Neural progenitor cell (in vitro differentiated cells): ENCODE results near the gene YTHDF1. TPM values are rescaled to one million over a fixed set of nuclear protein-coding genes. Genes with fewer than 3 reads are reported as not detected.

Experiments
- DNase-seq: peaks from one replicate; pipeline ENCODE4 v3.0.0-alpha.2; 2016; ENCODE audit warnings: low spot score
- H2AFZ ChIP-seq: fragments of 200-600 bp; sonication (generic); replicated peaks from 2 replicates; pipeline ENCODE4 v1.6.1; 2016; ENCODE audit warnings: antibody characterized with exemption
- H3F3A ChIP-seq: fragments of 200-600 bp; sonication (generic); 2 replicates; pipeline ENCODE4 v1.6.1; 2016; ENCODE audit warnings: antibody characterized with exemption, low read depth
- H3K27ac ChIP-seq: fragments of 200-600 bp; sonication (generic); 2 replicates; pipeline ENCODE4 v1.5.1; 2016; ENCODE audit warnings: mild to moderate bottlenecking
- H3K27me3 ChIP-seq: fragments of 200-600 bp; sonication (generic); 2 replicates; pipeline ENCODE4 v1.6.1; 2016; ENCODE audit warnings: mild to moderate bottlenecking, moderate library complexity
- H3K36me3 ChIP-seq: fragments of 200-600 bp; sonication (generic); 2 replicates; pipeline ENCODE4 v1.5.1; 2016
- H3K4me1 ChIP-seq: fragments of 200-600 bp; sonication (generic); 2 replicates; pipeline ENCODE4 v1.6.1; 2016; ENCODE audit warnings: mixed run types
- H3K4me2 ChIP-seq: fragments of 200-600 bp; sonication (generic); 2 replicates; pipeline ENCODE4 v1.6.1; 2016
- H3K4me3 ChIP-seq: fragments of 200-600 bp; sonication (generic); 2 replicates; pipeline ENCODE4 v1.5.1; 2016
- H3K79me2 ChIP-seq: fragments of 200-600 bp; sonication (generic); 2 replicates; pipeline ENCODE4 v1.6.1; 2016; ENCODE audit warnings: low read depth
- H3K9ac ChIP-seq: fragments of 200-600 bp; sonication (generic); 2 replicates; pipeline ENCODE4 v1.6.1; 2016
- H3K9me3 ChIP-seq: fragments of 200-600 bp; sonication (generic); 2 replicates; pipeline ENCODE4 v1.5.1; 2016; ENCODE audit warnings: low read depth
- H4K20me1 ChIP-seq: fragments of 200-600 bp; sonication (generic); 2 replicates; pipeline ENCODE4 v1.6.1; 2016; ENCODE audit warnings: low read depth
- H3K27ac Mint-ChIP-seq: 3 replicates; pipeline ENCODE4 v1.8.0; 2021; ENCODE audit warnings: mixed read lengths
- H3K27me3 Mint-ChIP-seq: 2 replicates; pipeline ENCODE4 v1.8.0; 2022; ENCODE audit warnings: low read depth, mild to moderate bottlenecking, inconsistent platforms, moderate library complexity, mixed read lengths; ENCODE audit not compliant: insufficient read depth
- H3K36me3 Mint-ChIP-seq: 3 replicates; pipeline ENCODE4 v1.8.0; 2021; ENCODE audit warnings: mixed read lengths
- H3K4me1 Mint-ChIP-seq: 3 replicates; pipeline ENCODE4 v1.8.0; 2021; ENCODE audit warnings: mixed read lengths
- H3K4me3 Mint-ChIP-seq: 3 replicates; pipeline ENCODE4 v1.8.0; 2021; ENCODE audit warnings: mild to moderate bottlenecking, moderate library complexity, mixed read lengths
- H3K9me3 Mint-ChIP-seq: 3 replicates; pipeline ENCODE4 v1.8.0; 2020; ENCODE audit warnings: mixed read lengths
- CTCF ChIP-seq: fragments of 200-600 bp; sonication (generic); IDR thresholded peaks from 2 replicates; pipeline ENCODE4 v1.5.1; 2017; ENCODE audit warnings: antibody characterized with exemption, mild to moderate bottlenecking
- EZH2 ChIP-seq: fragments of 200-600 bp; sonication (generic); IDR thresholded peaks from 2 replicates; pipeline ENCODE4 v1.6.1; 2017; ENCODE audit warnings: antibody characterized with exemption, mild to moderate bottlenecking, moderate library complexity
- EZH2phosphoT487 ChIP-seq: fragments of 200-600 bp; sonication (generic); IDR thresholded peaks from 2 replicates; pipeline ENCODE4 v1.6.1; 2017; ENCODE audit warnings: antibody characterized with exemption
- total RNA-seq: library from RNA; depleted of rRNA; stranded (reverse); fragments of >200 nt; gene quantifications from 2 replicates; pipeline ENCODE4 v1.2.3, GENCODE V29; 2015; ENCODE audit warnings: low replicate concordance

The YTHDF1 gene
- total RNA-seq, 1 donor from 2014 or later, result 28.1 TPM

GRCh38 chr20:63177785-63178445 is 38.0 kb downstream of the YTHDF1 start:
- H3K36me3 Mint-ChIP-seq, result no peaks in the 10 kb centered on the region
- peaks cover 55% of the 10 kb centered on the region for H3K4me1 ChIP-seq
- H3K4me3 Mint-ChIP-seq, result peak overlapping the region; percentile 92
- no peaks in the 10 kb centered on the region for H3K9me3 Mint-ChIP-seq
- H3K27ac ChIP-seq, result no peak overlapping the region
- H3K9me3 ChIP-seq, result no peaks in the 10 kb centered on the region
- no peaks in the 10 kb centered on the region for H3K36me3 ChIP-seq
- H3K4me1 Mint-ChIP-seq, result peaks cover 45% of the 10 kb centered on the region
- H3K27me3 ChIP-seq, result peaks cover 68% of the 10 kb centered on the region
- TF ChIP-seq EZH2phosphoT487 (peak; percentile 51), CTCF (no peak), EZH2 (peak; percentile 59)
- H3K27ac Mint-ChIP-seq, result peak overlapping the region; percentile 79
- peak; percentile 56 for DNase-seq
- peaks cover 64% of the 10 kb centered on the region for H4K20me1 ChIP-seq
- no peak overlapping the region for H3K9ac ChIP-seq
- H3F3A ChIP-seq, result peaks cover 62% of the 10 kb centered on the region
- H3K4me2 ChIP-seq, result peak overlapping the region; percentile 99
- peak overlapping the region; percentile 49 for H3K4me3 ChIP-seq
- peak overlapping the region; percentile 4 for H2AFZ ChIP-seq
- H3K79me2 ChIP-seq, result no peaks in the 10 kb centered on the region
- H3K27me3 Mint-ChIP-seq, result peaks cover 13% of the 10 kb centered on the region

- Mint-ChIP-seq H3K27me3 (peaks cover 17% of the 10 kb centered on the region), H3K27ac (no peak overlapping the region), H3K4me1 (peaks cover 43% of the 10 kb centered on the region), H3K4me3 (peak overlapping the region; percentile 92), H3K9me3 (no peaks in the 10 kb centered on the region), H3K36me3 (no peaks in the 10 kb centered on the region)
- H3K27me3 ChIP-seq, result peaks cover 73% of the 10 kb centered on the region
- H3K4me1 ChIP-seq, result peaks cover 56% of the 10 kb centered on the region
- H3K9ac ChIP-seq, result no peak overlapping the region
- peaks cover 60% of the 10 kb centered on the region for H4K20me1 ChIP-seq
- no peaks in the 10 kb centered on the region for H3K36me3 ChIP-seq
- H3F3A ChIP-seq, result peaks cover 62% of the 10 kb centered on the region
- peak; percentile 24 for TF ChIP-seq CTCF
- TF ChIP-seq EZH2, result no peak
- peak; percentile 18 for TF ChIP-seq EZH2phosphoT487
- H3K9me3 ChIP-seq, result no peaks in the 10 kb centered on the region
- peak overlapping the region; percentile 99 for H3K4me2 ChIP-seq
- no peaks in the 10 kb centered on the region for H3K79me2 ChIP-seq
- H3K27ac ChIP-seq, result no peak overlapping the region
- DNase-seq, result peak; percentile 86
- peak overlapping the region; percentile 49 for H3K4me3 ChIP-seq
- peak overlapping the region; percentile 4 for H2AFZ ChIP-seq
Measured at GRCh38 chr20:63177134-63177784, 38.7 kb downstream of the YTHDF1 start.

- H3K27ac ChIP-seq, result no peak overlapping the region
Measured at GRCh38 chr20:63176427-63177133, 39.4 kb downstream of the YTHDF1 start.

More at GRCh38 chr20:63176427-63177133, 39.4 kb downstream of the YTHDF1 start:
- peaks cover 68% of the 10 kb centered on the region for H3F3A ChIP-seq
- H3K4me3 ChIP-seq, result peak overlapping the region; percentile 49
- H3K79me2 ChIP-seq, result no peaks in the 10 kb centered on the region
- no peaks in the 10 kb centered on the region for H3K9me3 ChIP-seq
- H3K36me3 Mint-ChIP-seq, result no peaks in the 10 kb centered on the region
- no peaks in the 10 kb centered on the region for H3K9me3 Mint-ChIP-seq
- TF ChIP-seq EZH2phosphoT487 (peak; percentile 96), CTCF (no peak), EZH2 (peak; percentile 93)
- H3K4me1 Mint-ChIP-seq, result peaks cover 43% of the 10 kb centered on the region
- H3K27me3 Mint-ChIP-seq, result peaks cover 23% of the 10 kb centered on the region
- peak overlapping the region; percentile 86 for H3K4me3 Mint-ChIP-seq
- H3K27me3 ChIP-seq, result peaks cover 80% of the 10 kb centered on the region
- H3K27ac Mint-ChIP-seq, result no peak overlapping the region
- peaks cover 62% of the 10 kb centered on the region for H4K20me1 ChIP-seq
- DNase-seq, result peak; percentile 68
- peak overlapping the region; percentile 99 for H3K4me2 ChIP-seq
- H3K4me1 ChIP-seq, result peaks cover 56% of the 10 kb centered on the region
- no peak overlapping the region for H3K9ac ChIP-seq
- H2AFZ ChIP-seq, result no peak overlapping the region
- no peaks in the 10 kb centered on the region for H3K36me3 ChIP-seq
